RWPE1 (cell line): ENCODE measurements around the gene MALAT1.
A peak's percentile ranks its signal among the peaks of the same experiment; 100 is the strongest.

ENCODE experiments used
- CTCF ChIA-PET: fragments of 350-600 bp; sonication (Branson Sonifier 250); formaldehyde crosslinking; extraction: SDS; loops from one replicate; lab custom pipeline; 2021; lab: Yijun Ruan, JAX
- POLR2A ChIA-PET: fragments of 400-600 bp; formaldehyde crosslinking; extraction: SDS; loops from one replicate; lab custom pipeline; 2020; ENCODE audit warnings: antibody characterized with exemption; ENCODE audit not compliant: low non-redundant PET; lab: Yijun Ruan, JAX
- DNase-seq: peaks from one replicate; pipeline ENCODE4 v3.0.0; 2012; ENCODE audit warnings: low spot score
- H3K27ac ChIP-seq: fragments of 450-650 bp; 2 replicates; pipeline ENCODE4 v1.5.1; 2017
- TF ChIP-seq, protein P1 (sequence below): fragments of 450-650 bp; conservative IDR thresholded peaks from 2 replicates; pipeline ENCODE4 v1.5.1; 2017; ENCODE audit warnings: low read depth, mild to moderate bottlenecking

Gene MALAT1

DNA sequence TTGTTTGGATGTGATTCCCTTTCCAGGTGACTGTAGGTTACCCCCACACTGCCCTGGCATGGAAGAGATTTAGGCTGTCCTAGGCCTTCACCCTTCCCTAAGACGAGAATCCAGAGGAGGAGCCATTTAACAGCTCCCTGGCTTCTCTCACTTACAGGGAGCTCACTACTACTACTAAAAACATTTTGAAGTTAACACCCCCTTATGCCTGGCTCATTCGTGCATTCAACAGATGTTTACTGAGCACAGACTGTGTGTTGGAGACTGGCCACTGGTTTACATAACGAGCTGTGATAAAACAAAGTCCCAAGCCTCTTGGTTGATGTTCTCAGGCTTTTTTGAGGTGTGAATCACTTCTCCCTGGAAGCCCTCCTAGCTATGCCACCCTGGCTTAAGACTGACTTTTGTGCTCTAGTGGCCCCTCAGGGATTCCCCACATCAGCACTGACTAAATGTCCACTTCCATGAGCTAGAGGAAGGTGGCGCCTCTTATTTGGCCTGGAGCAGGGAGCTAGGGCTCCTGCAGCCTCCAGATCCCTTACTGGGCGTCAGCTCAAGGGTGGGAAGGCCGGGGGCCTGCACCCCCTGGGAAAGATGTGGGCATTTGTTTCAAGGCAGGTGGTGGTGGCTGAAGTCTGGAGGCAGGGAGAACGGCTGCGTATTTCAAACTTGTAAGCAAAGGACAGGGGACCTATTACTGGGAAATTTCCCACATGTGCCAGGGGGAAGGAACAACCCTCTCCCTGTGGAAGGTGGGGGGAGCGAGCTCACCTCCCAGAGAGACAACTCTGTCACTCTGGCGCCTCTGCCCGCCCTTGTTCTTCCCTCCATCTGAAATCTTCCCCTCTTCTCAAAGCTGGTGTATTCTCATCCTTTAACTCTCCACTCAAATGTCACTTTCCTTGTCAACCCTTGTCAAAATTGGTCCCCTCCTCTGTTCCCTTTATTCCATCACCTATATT is 19.4 kb upstream of the MALAT1 start:
- peak overlapping the region; percentile 99 for H3K27ac ChIP-seq
- POLR2A ChIA-PET, result interaction anchor here (0.7 to 2.4 kb wide), 5 partner anchors 14 to 24 kb away, joined by 3 to 17 read pairs (median 3); no protein-coding TSS in a partner anchor
- no peak for DNase-seq
- TF ChIP-seq, protein P1, sequence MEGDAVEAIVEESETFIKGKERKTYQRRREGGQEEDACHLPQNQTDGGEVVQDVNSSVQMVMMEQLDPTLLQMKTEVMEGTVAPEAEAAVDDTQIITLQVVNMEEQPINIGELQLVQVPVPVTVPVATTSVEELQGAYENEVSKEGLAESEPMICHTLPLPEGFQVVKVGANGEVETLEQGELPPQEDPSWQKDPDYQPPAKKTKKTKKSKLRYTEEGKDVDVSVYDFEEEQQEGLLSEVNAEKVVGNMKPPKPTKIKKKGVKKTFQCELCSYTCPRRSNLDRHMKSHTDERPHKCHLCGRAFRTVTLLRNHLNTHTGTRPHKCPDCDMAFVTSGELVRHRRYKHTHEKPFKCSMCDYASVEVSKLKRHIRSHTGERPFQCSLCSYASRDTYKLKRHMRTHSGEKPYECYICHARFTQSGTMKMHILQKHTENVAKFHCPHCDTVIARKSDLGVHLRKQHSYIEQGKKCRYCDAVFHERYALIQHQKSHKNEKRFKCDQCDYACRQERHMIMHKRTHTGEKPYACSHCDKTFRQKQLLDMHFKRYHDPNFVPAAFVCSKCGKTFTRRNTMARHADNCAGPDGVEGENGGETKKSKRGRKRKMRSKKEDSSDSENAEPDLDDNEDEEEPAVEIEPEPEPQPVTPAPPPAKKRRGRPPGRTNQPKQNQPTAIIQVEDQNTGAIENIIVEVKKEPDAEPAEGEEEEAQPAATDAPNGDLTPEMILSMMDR, result no peak; the same call in 1 of the 2 replicates
- CTCF ChIA-PET, result interaction anchor here (0.7 to 1.2 kb wide), 3 partner anchors 12 to 20 kb away, joined by 3 to 4 read pairs (median 3); no protein-coding TSS in a partner anchor

DNA sequence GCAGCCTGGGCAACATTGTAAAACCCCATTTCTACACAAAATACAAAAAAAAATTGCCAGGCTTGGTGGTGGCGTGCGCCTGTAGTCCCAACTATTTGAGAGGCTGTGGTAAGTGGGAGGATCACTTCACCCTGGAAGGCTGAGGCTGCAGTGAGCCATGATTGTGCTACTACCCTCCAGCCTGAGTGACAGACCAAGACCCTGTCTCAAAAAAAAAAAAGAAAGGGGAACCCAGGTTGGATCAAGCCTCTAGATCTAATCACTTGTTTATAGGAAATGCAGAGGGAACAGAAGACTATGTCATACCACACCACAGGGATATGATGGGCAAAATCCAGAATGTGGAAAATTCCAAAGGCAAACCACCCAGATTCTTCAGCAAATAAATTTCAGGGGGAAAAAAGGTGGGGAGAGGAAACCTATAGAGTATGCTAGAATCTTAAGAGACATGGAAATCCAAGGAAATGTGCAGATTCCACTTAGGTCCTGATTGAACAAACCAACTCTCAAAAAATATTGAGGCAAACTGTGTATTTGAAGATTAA is 16.5 kb upstream of the MALAT1 start:
- peak overlapping the region; percentile 99 for H3K27ac ChIP-seq
- no peak for DNase-seq
- ChIA-PET POLR2A (no interaction called here), CTCF (interaction anchor here (0.6 kb wide), 1 partner anchor 153 kb away, joined by 6 read pairs; no protein-coding TSS in a partner anchor)
- TF ChIP-seq, protein P1, result no peak

DNA sequence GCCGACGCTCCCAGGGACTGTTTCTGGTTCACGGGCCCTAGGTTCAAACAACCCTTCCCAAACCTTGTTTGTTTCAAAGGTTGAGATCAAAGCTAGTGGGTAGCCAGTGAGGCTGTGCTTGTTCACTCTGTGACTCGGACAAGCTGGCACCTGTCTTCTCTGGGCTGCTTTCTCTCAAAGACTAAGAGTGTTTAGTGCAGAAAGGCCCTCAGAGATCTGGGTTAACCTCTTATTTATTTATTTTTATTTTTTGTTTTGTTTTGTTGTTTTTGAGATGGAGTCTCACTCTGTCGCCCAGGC is 13.0 kb upstream of the MALAT1 start:
- ChIA-PET CTCF (no interaction called here), POLR2A (interaction anchor here (1.5 to 3.2 kb wide), 2 partner anchors 9 to 12 kb away, joined by 6 to 13 read pairs; partner anchors contain the start of gene MALAT1)
- peak overlapping the region; percentile 99 for H3K27ac ChIP-seq
- TF ChIP-seq, protein P1, result no peak
- no peak for DNase-seq

DNA sequence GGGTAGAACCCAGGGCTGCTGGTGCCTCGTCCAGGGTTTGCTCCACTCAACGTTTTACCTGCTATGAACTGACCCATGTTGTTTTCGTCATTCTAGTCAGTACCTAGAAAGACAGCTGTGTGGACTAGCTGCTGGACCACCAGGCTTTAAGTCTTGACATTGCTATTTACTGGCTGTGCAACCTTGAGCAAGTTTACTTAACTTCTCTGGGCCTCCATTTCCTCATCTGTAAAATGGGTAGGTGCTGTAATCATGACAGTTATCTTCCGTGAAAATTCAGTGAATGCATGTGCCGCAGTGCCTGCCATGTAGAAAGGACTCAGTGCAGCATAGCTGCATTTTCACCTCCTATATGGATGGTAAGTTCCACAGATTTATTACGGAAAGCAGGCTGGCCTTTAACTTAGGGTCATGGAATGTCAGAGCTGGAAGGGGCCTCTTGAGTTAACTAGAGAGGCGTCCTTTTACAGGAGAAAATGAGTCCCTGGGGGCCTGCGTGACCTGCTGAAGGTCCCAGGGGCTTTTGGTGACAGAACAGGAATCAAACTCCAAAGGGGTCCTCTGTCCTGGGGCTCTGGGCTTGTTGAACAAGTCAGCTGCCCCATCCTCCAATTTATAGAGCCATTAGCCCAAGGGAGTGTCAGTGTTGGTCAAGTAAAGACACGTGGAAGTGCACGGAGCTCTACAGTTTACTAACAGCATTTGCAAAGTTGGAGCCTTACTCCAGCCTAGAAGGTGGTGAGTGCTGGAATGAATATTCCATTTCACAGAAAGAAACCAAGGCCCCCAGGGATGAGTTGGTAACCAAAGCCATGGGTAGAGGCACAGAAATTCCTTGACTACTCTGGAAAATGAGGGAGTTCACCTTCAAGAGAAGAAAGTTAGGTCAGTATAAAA is 12.0 kb upstream of the MALAT1 start:
- CTCF ChIA-PET, result interaction anchor here (0.6 to 0.7 kb wide), 2 partner anchors 54 to 109 kb away, joined by 4 read pairs; partner anchors contain the start of gene KCNK7

DNA sequence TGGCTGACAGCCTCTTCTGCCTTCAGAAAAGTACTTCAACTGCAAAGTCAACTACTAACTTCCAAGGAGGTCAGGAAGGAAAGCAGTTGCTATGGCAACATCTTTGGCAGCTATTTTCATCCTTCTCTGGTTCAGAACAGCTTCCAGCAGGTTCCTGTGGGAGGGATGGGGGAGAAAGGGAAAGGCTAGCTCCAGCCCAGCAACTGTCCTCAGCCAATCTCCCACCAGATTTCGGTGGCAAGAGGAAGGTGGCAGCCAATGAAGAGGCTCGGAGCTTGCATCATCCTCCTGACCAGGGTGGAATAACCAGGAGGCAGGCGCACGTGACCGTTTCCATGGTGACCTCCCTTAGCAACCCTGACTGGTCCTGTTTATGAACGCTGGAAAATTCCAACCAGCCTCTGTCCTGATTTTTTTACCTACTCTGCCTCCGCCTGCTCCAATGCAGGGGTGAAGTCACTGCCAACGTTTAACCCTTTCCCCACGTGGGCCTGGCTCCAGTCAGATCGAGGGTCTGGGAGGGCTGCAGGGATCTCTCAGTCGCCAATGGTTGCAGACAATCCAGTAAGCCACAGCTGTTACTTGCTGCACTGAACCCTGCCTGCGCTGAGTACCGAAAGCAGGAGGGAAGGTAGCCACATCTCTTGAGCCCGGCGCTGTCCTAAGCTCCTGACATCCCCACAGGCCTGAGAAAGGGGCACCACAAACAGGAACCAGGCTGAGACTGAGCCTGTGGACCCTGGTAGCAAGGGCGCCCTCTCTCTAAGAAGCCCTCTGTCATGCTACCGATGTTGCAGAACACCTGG is 11.2 kb upstream of the MALAT1 start:
- peak; percentile 99 for DNase-seq
- TF ChIP-seq, protein P1, result no peak
- POLR2A ChIA-PET, result interaction anchor here (0.5 to 3.2 kb wide), 5 partner anchors 10 to 23 kb away, joined by 3 to 13 read pairs (median 4); partner anchors contain the start of gene MALAT1
- H3K27ac ChIP-seq, result peak overlapping the region; percentile 99
- CTCF ChIA-PET, result interaction anchor here (0.6 to 1.0 kb wide), 4 partner anchors 17 to 171 kb away, joined by 3 to 4 read pairs (median 4); partner anchors contain the start of gene KCNK7

More for the DNA sequence above, 12.0 kb upstream of the MALAT1 start:
- no peak for DNase-seq
- TF ChIP-seq, protein P1, result no peak
- POLR2A ChIA-PET, result interaction anchor here (0.7 to 3.2 kb wide), 3 partner anchors 9 to 11 kb away, joined by 5 to 13 read pairs (median 6); partner anchors contain the start of gene MALAT1
- H3K27ac ChIP-seq, result peak overlapping the region; percentile 99
